Chondrocyte (in vitro differentiated cells): ENCODE data around the gene STAM. TPM values are rescaled to one million over a fixed set of nuclear protein-coding genes. Genes with fewer than 3 reads are reported as not detected.

Experiments used
- DNase-seq: peaks from one replicate; pipeline ENCODE4 v3.0.0; 2021; ENCODE audit warnings: mixed read lengths, low spot score
- H3K27ac Mint-ChIP-seq: one replicate; pipeline ENCODE4 v1.8.0; 2021; ENCODE audit warnings: mild to moderate bottlenecking, moderate library complexity, mixed read lengths; ENCODE audit not compliant: unreplicated experiment
- H3K27me3 Mint-ChIP-seq: 2 replicates; pipeline ENCODE4 v1.8.0; 2021; ENCODE audit warnings: low read depth, mixed read lengths
- H3K36me3 Mint-ChIP-seq: 2 replicates; pipeline ENCODE4 v1.8.0; 2021; ENCODE audit warnings: low read depth, mixed read lengths
- H3K4me1 Mint-ChIP-seq: 2 replicates; pipeline ENCODE4 v1.8.0; 2021; ENCODE audit warnings: low read depth, mild to moderate bottlenecking, mixed read lengths
- H3K4me3 Mint-ChIP-seq: one replicate; pipeline ENCODE4 v1.8.0; 2021; ENCODE audit warnings: mild to moderate bottlenecking, moderate library complexity, mixed read lengths; ENCODE audit not compliant: unreplicated experiment
- H3K9me3 Mint-ChIP-seq: 2 replicates; pipeline ENCODE4 v1.8.0; 2021; ENCODE audit warnings: low read depth, mixed read lengths
- CTCF ChIP-seq: fragments of 200-600 bp; sonication (generic); IDR thresholded peaks from 2 replicates; pipeline ENCODE4 v1.5.0; 2021; ENCODE audit warnings: antibody characterized with exemption, mild to moderate bottlenecking, moderate library complexity
- total RNA-seq: library from RNA; stranded (reverse); gene quantifications from 3 replicates; pipeline ENCODE4 v1.2.1, GENCODE V29; 2021

The STAM gene
- total RNA-seq, 1 donor from 2014 or later = 27.6 TPM

- peaks cover 6% of the 10 kb centered on the region for H3K36me3 Mint-ChIP-seq
- no peaks in the 10 kb centered on the region for H3K4me1 Mint-ChIP-seq
- H3K9me3 Mint-ChIP-seq = no peaks in the 10 kb centered on the region
- no peak for DNase-seq
- no peak overlapping the region for H3K4me3 Mint-ChIP-seq
- H3K27ac Mint-ChIP-seq = no peak overlapping the region
- no peak for TF ChIP-seq CTCF
- H3K27me3 Mint-ChIP-seq = no peaks in the 10 kb centered on the region
These were observed 57.4 kb downstream of the STAM start for GRCh38 chr10:17701301-17701700.

- peaks cover 9% of the 10 kb centered on the region for H3K36me3 Mint-ChIP-seq
- H3K4me1 Mint-ChIP-seq = no peaks in the 10 kb centered on the region
- no peaks in the 10 kb centered on the region for H3K27me3 Mint-ChIP-seq
- no peak for DNase-seq
- no peak overlapping the region for H3K27ac Mint-ChIP-seq
- no peaks in the 10 kb centered on the region for H3K9me3 Mint-ChIP-seq
- TF ChIP-seq CTCF = no peak
- no peak overlapping the region for H3K4me3 Mint-ChIP-seq
These were observed 59.8 kb downstream of the STAM start for GRCh38 chr10:17703706-17704105.

GRCh38 chr10:17708821-17709220 is 64.9 kb downstream of the STAM start:
- TF ChIP-seq CTCF = no peak
- H3K36me3 Mint-ChIP-seq = peaks cover 28% of the 10 kb centered on the region
- H3K4me3 Mint-ChIP-seq = no peak overlapping the region
- H3K27ac Mint-ChIP-seq = no peak overlapping the region
- H3K27me3 Mint-ChIP-seq = no peaks in the 10 kb centered on the region
- no peaks in the 10 kb centered on the region for H3K9me3 Mint-ChIP-seq
- no peak for DNase-seq
- no peaks in the 10 kb centered on the region for H3K4me1 Mint-ChIP-seq

- no peak for DNase-seq
- H3K27ac Mint-ChIP-seq = no peak overlapping the region
- H3K4me3 Mint-ChIP-seq = no peak overlapping the region
- H3K36me3 Mint-ChIP-seq = peaks cover 33% of the 10 kb centered on the region
- no peak for TF ChIP-seq CTCF
- H3K4me1 Mint-ChIP-seq = no peaks in the 10 kb centered on the region
- no peaks in the 10 kb centered on the region for H3K9me3 Mint-ChIP-seq
- no peaks in the 10 kb centered on the region for H3K27me3 Mint-ChIP-seq
These were observed 65.5 kb downstream of the STAM start for GRCh38 chr10:17709492-17709891.

GRCh38 chr10:17710181-17710580 is 66.2 kb downstream of the STAM start:
- no peak overlapping the region for H3K27ac Mint-ChIP-seq
- no peaks in the 10 kb centered on the region for H3K27me3 Mint-ChIP-seq
- no peak overlapping the region for H3K4me3 Mint-ChIP-seq
- no peak for DNase-seq
- H3K36me3 Mint-ChIP-seq = peaks cover 34% of the 10 kb centered on the region
- no peak for TF ChIP-seq CTCF
- H3K4me1 Mint-ChIP-seq = no peaks in the 10 kb centered on the region
- H3K9me3 Mint-ChIP-seq = no peaks in the 10 kb centered on the region
